Suprapubic skin (tissue), 3 donors: Measurements from ENCODE around the gene PFKFB2.

ENCODE experiments used
- CTCF ChIP-seq, 2 donors: fragments of 200-600 bp in 1 of 2; fragments of 450-650 bp in 1 of 2; sonication (generic) in 1 of 2; IDR thresholded peaks; one replicate each; pipeline ENCODE4 v1.5.1; 2016 to 2019; ENCODE audit warnings: antibody characterized with exemption in 2 of 2, mild to moderate bottlenecking in 1 of 2, moderate library complexity in 1 of 2
- EP300 ChIP-seq: sonication (generic); formaldehyde crosslinking; IDR thresholded peaks from one replicate; pipeline ENCODE4 v1.6.1; 2017; ENCODE audit warnings: antibody characterized with exemption
- POLR2A ChIP-seq, 2 donors: fragments of 450-650 bp; IDR thresholded peaks; one replicate each; pipeline ENCODE4 v1.6.1; 2017; ENCODE audit warnings: antibody characterized with exemption in 2 of 2, mild to moderate bottlenecking in 2 of 2, moderate library complexity in 2 of 2

- TF ChIP-seq CTCF (IDR thresholded peaks at IDR 0.05) (no peak), EP300 (no peak), POLR2A (IDR thresholded peaks at IDR 0.05) (no peak)
Observed at GRCh38 chr1:207014728-207015127, 38.3 kb upstream of the PFKFB2 start.
